ENCODE measurements around the gene OLFML1. TPM values are rescaled to one million over a fixed set of nuclear protein-coding genes. Genes with fewer than 3 reads are reported as not detected.

The OLFML1 gene
- total and polyA plus RNA-seq, 2 of the 13 experiments (the other 11 are each of a cell fraction or from before 2014, with no cell fraction given), result 0.89 to 0.90 TPM

GRCh38 chr11:7514099-7514591 is 28.8 kb downstream of the OLFML1 start (continued):
- peak; percentile 22; the same call in 1 of the 2 replicates for TF ChIP-seq GABPB1 (CRISPR knock-in tag; IDR thresholded peaks at IDR 0.05)
- no peak for TF ChIP-seq GTF2F1 (IDR thresholded peaks at IDR 0.05; ENCODE audit: low read length)
- TF ChIP-seq ZNF777 (CRISPR knock-in tag; IDR thresholded peaks at IDR 0.05), result peak; percentile 86
- peak; percentile 50; the same call in 1 of the 2 replicates for TF ChIP-seq ZNF678 (CRISPR knock-in tag; IDR thresholded peaks at IDR 0.05)
- peak; percentile 22; the same call in 1 of the 2 replicates for TF ChIP-seq KDM5B (CRISPR knock-in tag; IDR thresholded peaks at IDR 0.05; ENCODE audit: borderline replicate concordance)
- peak; percentile 7 for TF ChIP-seq PHF8 (CRISPR knock-in tag; IDR thresholded peaks at IDR 0.05)
- no peak for TF ChIP-seq ARID3A (IDR thresholded peaks at IDR 0.05; ENCODE audit: low read depth, low read length)
- peak; percentile 56 for TF ChIP-seq NCOA1 (CRISPR knock-in tag; IDR thresholded peaks at IDR 0.05)
- TF ChIP-seq ZNF430 (CRISPR knock-in tag; IDR thresholded peaks at IDR 0.05), result no peak
- TF ChIP-seq EEA1 (CRISPR knock-in tag; IDR thresholded peaks at IDR 0.05; ENCODE audit: borderline replicate concordance), result 0 out of 2 replicates have a peak, but pooled peaks have one; percentile 48
- no peak; the same call in 1 of the 2 replicates for TF ChIP-seq HES4 (CRISPR knock-in tag; IDR thresholded peaks at IDR 0.05; ENCODE audit: borderline replicate concordance)
- no peak for TF ChIP-seq CSRNP2 (CRISPR knock-in tag; conservative IDR thresholded peaks at IDR 0.05; ENCODE audit: low read depth)
- no peak for TF ChIP-seq GABPA (IDR thresholded peaks at IDR 0.05; ENCODE audit: low read depth, low read length)
- no peak for TF ChIP-seq GABPA (CRISPR knock-in tag; IDR thresholded peaks at IDR 0.05; ENCODE audit: low read depth)
- TF ChIP-seq RNF2 (conservative IDR thresholded peaks at IDR 0.05; ENCODE audit: low read depth), result no peak
- TF ChIP-seq GLI4 (CRISPR knock-in tag; IDR thresholded peaks at IDR 0.05; ENCODE audit: borderline replicate concordance), result no peak
- TF ChIP-seq NFAT5 (CRISPR knock-in tag; IDR thresholded peaks at IDR 0.05), result no peak
- TF ChIP-seq CBFB (CRISPR knock-in tag; IDR thresholded peaks at IDR 0.05), result no peak
- TF ChIP-seq PRDM15 (CRISPR knock-in tag; IDR thresholded peaks at IDR 0.05), result no peak

Data from HepG2 (cell line).